Endodermal cell (in vitro differentiated cells): ENCODE measurements around the gene CIT. TPM values are rescaled to one million over a fixed set of nuclear protein-coding genes. Genes with fewer than 3 reads are reported as not detected.

Experiments used
- DNase-seq: peaks from one replicate; pipeline ENCODE4 v3.0.0-alpha.2; 2017
- H3K27ac ChIP-seq: 2 replicates; pipeline ENCODE4 v1.5.1; 2013; ENCODE audit warnings: mild to moderate bottlenecking, low read depth, low read length, moderate library complexity
- H3K27me3 ChIP-seq: 2 replicates; pipeline ENCODE4 v1.6.1; 2013; ENCODE audit warnings: mild to moderate bottlenecking, low read length, moderate library complexity; ENCODE audit not compliant: insufficient read depth, control insufficient read depth, poor library complexity, severe bottlenecking
- H3K36me3 ChIP-seq: 2 replicates; pipeline ENCODE4 v1.7.0; 2013; ENCODE audit warnings: mild to moderate bottlenecking, low read length, moderate library complexity; ENCODE audit not compliant: control insufficient read depth, insufficient read depth
- H3K4me1 ChIP-seq: one replicate; pipeline ENCODE4 v1.7.0; 2013; ENCODE audit warnings: low read length; ENCODE audit not compliant: control insufficient read depth, insufficient read depth
- H3K4me3 ChIP-seq: 2 replicates; pipeline ENCODE4 v1.5.1; 2013; ENCODE audit warnings: mild to moderate bottlenecking, low read length, moderate library complexity
- H3K9ac ChIP-seq: 2 replicates; pipeline ENCODE4 v1.6.1; 2013; ENCODE audit warnings: mild to moderate bottlenecking, low read length, moderate library complexity; ENCODE audit not compliant: poor library complexity, severe bottlenecking; ENCODE audit errors: extremely low read depth
- H3K9me3 ChIP-seq: 2 replicates; pipeline ENCODE4 v1.6.1; 2013; ENCODE audit warnings: mild to moderate bottlenecking, low read length, moderate library complexity; ENCODE audit not compliant: control insufficient read depth
- H3K27ac Mint-ChIP-seq: 2 replicates; pipeline ENCODE4 v1.8.0; 2020; ENCODE audit warnings: mixed read lengths
- H3K27me3 Mint-ChIP-seq: 2 replicates; pipeline ENCODE4 v1.8.0; 2021; ENCODE audit warnings: mild to moderate bottlenecking, mixed read lengths; ENCODE audit not compliant: insufficient read depth
- H3K36me3 Mint-ChIP-seq: 2 replicates; pipeline ENCODE4 v1.8.0; 2020; ENCODE audit warnings: low read depth, mixed read lengths
- H3K4me1 Mint-ChIP-seq: 2 replicates; pipeline ENCODE4 v1.8.0; 2020; ENCODE audit warnings: mixed read lengths
- H3K4me3 Mint-ChIP-seq: 2 replicates; pipeline ENCODE4 v1.8.0; 2020; ENCODE audit warnings: mild to moderate bottlenecking, moderate library complexity, mixed read lengths
- H3K9me3 Mint-ChIP-seq: 2 replicates; pipeline ENCODE4 v1.8.0; 2020; ENCODE audit warnings: mild to moderate bottlenecking, mixed read lengths
- WGBS, 2 experiments: methylation state at CpG; one replicate each; pipeline versions ENCODE4 v1.1.5 to v1.1.7; 2013; ENCODE audit warnings: missing lambda C conversion rate in 2 of 2, mixed read lengths in 1 of 2; ENCODE audit not compliant: insufficient coverage in 1 of 2, insufficient read length in 1 of 2; 5-methylcytosine and 5-hydroxymethylcytosine counted together
- total RNA-seq, 2 donors: library from RNA; stranded (reverse); fragmentation: NEBNext Ultra II Directional in 1 of 2; extraction: Animal tissue kit (Norgen Biotek cat#: 25700) in 1 of 2; gene quantifications; 2 replicates in 1 of 2; 3 replicates in 1 of 2; pipeline ENCODE4 v1.2.1, GENCODE V29; 2021
- TF ChIP-seq, protein P1 (sequence below): fragments of 200-600 bp; sonication (generic); conservative IDR thresholded peaks from 2 replicates; pipeline ENCODE4 v1.5.0; 2021; ENCODE audit warnings: antibody characterized with exemption, mild to moderate bottlenecking

Gene CIT
- total RNA-seq, 2 donors from 2014 or later: 57.3 to 79.1 TPM

DNA sequence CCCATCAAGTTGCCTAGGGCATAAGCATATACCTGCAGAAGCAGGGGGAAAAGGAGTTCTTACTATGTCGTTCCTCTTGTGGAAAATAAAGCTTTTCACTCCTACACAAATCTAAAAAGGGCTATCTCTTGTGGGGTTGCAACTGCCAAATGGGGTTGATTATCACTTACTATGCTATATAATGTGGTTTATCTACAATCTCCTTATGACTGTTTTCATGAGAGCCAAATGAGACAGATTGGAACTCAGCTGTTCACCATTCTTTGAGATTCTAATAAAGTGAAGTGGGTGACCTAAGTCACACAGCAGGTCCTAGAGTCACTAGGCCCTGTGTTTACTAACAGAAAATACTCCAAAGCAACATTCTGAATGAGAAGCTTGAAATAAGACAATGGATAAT lies 47.7 kb downstream of the CIT start:
- no peaks in the 10 kb centered on the region for H3K27me3 ChIP-seq
- H3K4me3 ChIP-seq: no peak overlapping the region
- Mint-ChIP-seq H3K27ac (no peak overlapping the region), H3K4me3 (no peak overlapping the region), H3K9me3 (no peaks in the 10 kb centered on the region), H3K27me3 (no peaks in the 10 kb centered on the region), H3K4me1 (peaks cover 2% of the 10 kb centered on the region), H3K36me3 (peaks cover 68% of the 10 kb centered on the region)
- no CpG with 5 or more reads among the region's 1 CpG for WGBS, 2 experiments
- H3K4me1 ChIP-seq: no peaks in the 10 kb centered on the region
- peaks cover 62% of the 10 kb centered on the region for H3K36me3 ChIP-seq
- no peak overlapping the region for H3K9ac ChIP-seq
- no peaks in the 10 kb centered on the region for H3K9me3 ChIP-seq
- H3K27ac ChIP-seq: no peak overlapping the region
- TF ChIP-seq, protein P1, sequence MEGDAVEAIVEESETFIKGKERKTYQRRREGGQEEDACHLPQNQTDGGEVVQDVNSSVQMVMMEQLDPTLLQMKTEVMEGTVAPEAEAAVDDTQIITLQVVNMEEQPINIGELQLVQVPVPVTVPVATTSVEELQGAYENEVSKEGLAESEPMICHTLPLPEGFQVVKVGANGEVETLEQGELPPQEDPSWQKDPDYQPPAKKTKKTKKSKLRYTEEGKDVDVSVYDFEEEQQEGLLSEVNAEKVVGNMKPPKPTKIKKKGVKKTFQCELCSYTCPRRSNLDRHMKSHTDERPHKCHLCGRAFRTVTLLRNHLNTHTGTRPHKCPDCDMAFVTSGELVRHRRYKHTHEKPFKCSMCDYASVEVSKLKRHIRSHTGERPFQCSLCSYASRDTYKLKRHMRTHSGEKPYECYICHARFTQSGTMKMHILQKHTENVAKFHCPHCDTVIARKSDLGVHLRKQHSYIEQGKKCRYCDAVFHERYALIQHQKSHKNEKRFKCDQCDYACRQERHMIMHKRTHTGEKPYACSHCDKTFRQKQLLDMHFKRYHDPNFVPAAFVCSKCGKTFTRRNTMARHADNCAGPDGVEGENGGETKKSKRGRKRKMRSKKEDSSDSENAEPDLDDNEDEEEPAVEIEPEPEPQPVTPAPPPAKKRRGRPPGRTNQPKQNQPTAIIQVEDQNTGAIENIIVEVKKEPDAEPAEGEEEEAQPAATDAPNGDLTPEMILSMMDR: no peak
- DNase-seq: no peak

DNA sequence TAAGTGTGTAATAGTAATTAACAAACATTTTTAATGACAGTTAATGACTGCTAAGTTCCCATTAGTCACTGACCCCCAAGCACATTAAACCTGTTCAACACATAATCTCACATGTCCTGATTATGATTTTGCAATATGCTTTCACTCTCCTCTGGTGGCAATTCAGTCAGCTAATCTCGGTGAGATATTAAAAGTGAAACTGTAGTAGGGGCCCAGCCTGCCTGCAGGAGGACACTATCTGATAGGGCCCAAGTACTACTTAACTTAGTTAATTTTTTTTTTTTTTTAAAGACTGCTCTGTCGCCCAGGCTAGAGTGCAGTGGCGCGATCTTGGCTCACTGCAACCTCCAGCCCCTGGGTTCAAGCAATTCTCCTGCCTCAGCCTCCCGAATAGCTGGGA lies 48.8 kb downstream of the CIT start:
- no peaks in the 10 kb centered on the region for H3K9me3 Mint-ChIP-seq
- no peak overlapping the region for H3K4me3 Mint-ChIP-seq

GRCh38 chr12:119827760-119828159 lies 49.4 kb downstream of the CIT start:
- no peak for DNase-seq
- Mint-ChIP-seq H3K27me3 (no peaks in the 10 kb centered on the region), H3K27ac (no peak overlapping the region), H3K4me1 (no peaks in the 10 kb centered on the region), H3K9me3 (no peaks in the 10 kb centered on the region), H3K36me3 (peaks cover 57% of the 10 kb centered on the region), H3K4me3 (no peak overlapping the region)
- WGBS, 2 experiments: 96 to 100% methylated on average over 1 of the region's 1 CpG
- Histone ChIP-seq H3K27ac (no peak overlapping the region), H3K36me3 (peaks cover 57% of the 10 kb centered on the region), H3K4me1 (no peaks in the 10 kb centered on the region), H3K27me3 (no peaks in the 10 kb centered on the region), H3K9me3 (no peaks in the 10 kb centered on the region), H3K4me3 (no peak overlapping the region), H3K9ac (no peak overlapping the region)
- TF ChIP-seq, protein P1: no peak

More for the DNA sequence above, 48.8 kb downstream of the CIT start:
- H3K27ac ChIP-seq: no peak overlapping the region
- peaks cover 57% of the 10 kb centered on the region for H3K36me3 ChIP-seq
- Mint-ChIP-seq H3K36me3 (peaks cover 61% of the 10 kb centered on the region), H3K27ac (no peak overlapping the region), H3K27me3 (no peaks in the 10 kb centered on the region), H3K4me1 (no peaks in the 10 kb centered on the region)
- TF ChIP-seq, protein P1: no peak
- no peaks in the 10 kb centered on the region for H3K4me1 ChIP-seq
- no peak overlapping the region for H3K9ac ChIP-seq
- no peak overlapping the region for H3K4me3 ChIP-seq
- H3K9me3 ChIP-seq: no peaks in the 10 kb centered on the region
- WGBS, 2 experiments: 71 to 94% methylated on average over 1 to 5 of the region's 5 CpGs
- no peak for DNase-seq
- H3K27me3 ChIP-seq: no peaks in the 10 kb centered on the region
